ENCODE measurements around the gene GOLT1A. TPM values are rescaled to one million over a fixed set of nuclear protein-coding genes. Genes with fewer than 3 reads are reported as not detected.

The GOLT1A gene
- total and polyA plus RNA-seq, 7 donors = 9.6 to 12.5 (median 12.0) TPM; not detected in 4

GRCh38 chr1:204178487-204179281 lies 35.1 kb downstream of the GOLT1A start:
- WGBS, 2 donors = 87 to 89% methylated on average over 7 of the region's 7 CpGs
- no peaks in the 10 kb centered on the region for H3K36me3 ChIP-seq
- H3K9me3 ChIP-seq = no peaks in the 10 kb centered on the region
- no peak overlapping the region for H3K4me3 ChIP-seq
- no peak overlapping the region for H3K27ac ChIP-seq
- peaks cover 0 to 6% (median 0%) of the 10 kb centered on the region in 3 donors for H3K27me3 ChIP-seq
- intact Hi-C loops (cut with DNase I) = no loop called here
- no peaks in the 10 kb centered on the region for H3K4me1 ChIP-seq
- TF ChIP-seq EP300 (IDR thresholded peaks at IDR 0.05) = no peak
- no peak for TF ChIP-seq CTCF (IDR thresholded peaks at IDR 0.05)
- TF ChIP-seq POLR2AphosphoS5 (IDR thresholded peaks at IDR 0.05) = no peak
- no peak for TF ChIP-seq POLR2A (IDR thresholded peaks at IDR 0.05)
- DNase-seq = no peak

- DNase-seq = no peak
- no peaks in the 10 kb centered on the region for H3K36me3 ChIP-seq
- no peaks in the 10 kb centered on the region for H3K4me1 ChIP-seq
- no peak overlapping the region for H3K4me3 ChIP-seq
- H3K27me3 ChIP-seq = peaks cover 0 to 6% (median 0%) of the 10 kb centered on the region in 3 donors
- H3K9me3 ChIP-seq = no peaks in the 10 kb centered on the region
- 42 to 43% methylated on average over 4 of the region's 4 CpGs for WGBS, 2 donors
- TF ChIP-seq POLR2A (IDR thresholded peaks at IDR 0.05) (no peak), CTCF (IDR thresholded peaks at IDR 0.05) (no peak), EP300 (IDR thresholded peaks at IDR 0.05) (no peak), POLR2AphosphoS5 (IDR thresholded peaks at IDR 0.05) (no peak)
- intact Hi-C loops (cut with DNase I) = no loop called here
- no peak overlapping the region for H3K27ac ChIP-seq
Observed at GRCh38 chr1:204177133-204177532, 36.7 kb downstream of the GOLT1A start.

GRCh38 chr1:204176049-204176448 lies 37.7 kb downstream of the GOLT1A start:
- no peak overlapping the region for H3K27ac ChIP-seq
- no peaks in the 10 kb centered on the region for H3K4me1 ChIP-seq
- no peaks in the 10 kb centered on the region for H3K9me3 ChIP-seq
- no peak for TF ChIP-seq EP300 (IDR thresholded peaks at IDR 0.05)
- 89 to 91% methylated on average over 5 of the region's 5 CpGs for WGBS, 2 donors
- intact Hi-C loops (cut with DNase I) = no loop called here
- no peak overlapping the region for H3K4me3 ChIP-seq
- H3K36me3 ChIP-seq = no peaks in the 10 kb centered on the region
- DNase-seq = no peak
- peaks cover 0 to 6% (median 0%) of the 10 kb centered on the region in 3 donors for H3K27me3 ChIP-seq

GRCh38 chr1:204174958-204175357 lies 38.8 kb downstream of the GOLT1A start:
- intact Hi-C loops (cut with DNase I) = no loop called here
- Histone ChIP-seq H3K27ac (no peak overlapping the region), H3K9me3 (peaks cover 0 to 4% (median 0%) of the 10 kb centered on the region in 4 donors), H3K36me3 (no peaks in the 10 kb centered on the region), H3K27me3 (peaks cover 0 to 6% (median 0%) of the 10 kb centered on the region in 3 donors), H3K4me1 (no peaks in the 10 kb centered on the region), H3K4me3 (no peak overlapping the region)
- WGBS, 2 donors = 73 to 80% methylated on average over 3 of the region's 3 CpGs
- no peak for DNase-seq
- TF ChIP-seq CTCF (IDR thresholded peaks at IDR 0.05) (no peak), POLR2A (IDR thresholded peaks at IDR 0.05) (no peak), POLR2AphosphoS5 (IDR thresholded peaks at IDR 0.05) (no peak), EP300 (IDR thresholded peaks at IDR 0.05) (no peak)

- H3K4me1 ChIP-seq = no peaks in the 10 kb centered on the region
- peaks cover 0 to 9% (median 3%) of the 10 kb centered on the region in 4 donors for H3K9me3 ChIP-seq
- intact Hi-C loops (cut with DNase I) = no loop called here
- TF ChIP-seq POLR2AphosphoS5 (IDR thresholded peaks at IDR 0.05) = no peak
- no peak for TF ChIP-seq EP300 (IDR thresholded peaks at IDR 0.05)
- TF ChIP-seq CTCF (IDR thresholded peaks at IDR 0.05) = no peak
- 94 to 98% methylated on average over 2 of the region's 2 CpGs for WGBS, 2 donors
- H3K27ac ChIP-seq = no peak overlapping the region
- DNase-seq = no peak
- H3K27me3 ChIP-seq = peaks cover 0 to 6% (median 0%) of the 10 kb centered on the region in 3 donors
- no peaks in the 10 kb centered on the region for H3K36me3 ChIP-seq
- H3K4me3 ChIP-seq = no peak overlapping the region
Observed at GRCh38 chr1:204172404-204173029, 41.3 kb downstream of the GOLT1A start.
